WTC11 (cell line): ENCODE data around the gene IDH1. TPM values are rescaled to one million over a fixed set of nuclear protein-coding genes. Genes with fewer than 3 reads are reported as not detected.

ENCODE experiments used
- ATAC-seq: fragments of 200-7000 bp; cut with Tn5 transposase; 2 replicates; pipeline ENCODE4 v1.10.0; 2021; ENCODE audit warnings: mild to moderate bottlenecking, moderate library complexity
- CTCF ChIA-PET: fragments of 300-600 bp; sonication (Branson Sonifier 250); formaldehyde crosslinking; loops from one replicate; lab custom pipeline; 2021; ENCODE audit warnings: antibody characterized with exemption; lab: Charles Lee
- POLR2A ChIA-PET: fragments of 350-600 bp; sonication (Branson Sonifier 250); formaldehyde crosslinking; loops from one replicate; lab custom pipeline; 2021; ENCODE audit warnings: antibody characterized with exemption; lab: Charles Lee
- DNase-seq: peaks from one replicate; pipeline ENCODE4 v3.0.0; 2021; ENCODE audit warnings: low spot score
- H3K27ac Mint-ChIP-seq: 2 replicates; pipeline ENCODE4 v1.8.0; 2021; ENCODE audit warnings: mixed read lengths
- H3K27me3 Mint-ChIP-seq: 2 replicates; pipeline ENCODE4 v1.8.0; 2021; ENCODE audit warnings: low read depth, mild to moderate bottlenecking, moderate library complexity, mixed read lengths
- H3K36me3 Mint-ChIP-seq: 2 replicates; pipeline ENCODE4 v1.8.0; 2021; ENCODE audit warnings: mixed read lengths
- H3K4me1 Mint-ChIP-seq: 2 replicates; pipeline ENCODE4 v1.8.0; 2022; ENCODE audit warnings: mixed read lengths
- H3K4me3 Mint-ChIP-seq: 2 replicates; pipeline ENCODE4 v1.8.0; 2021; ENCODE audit warnings: mild to moderate bottlenecking, moderate library complexity, mixed read lengths
- H3K9me3 Mint-ChIP-seq: 2 replicates; pipeline ENCODE4 v1.8.0; 2021; ENCODE audit warnings: mixed read lengths
- ATF6 ChIP-seq: sonication (generic); formaldehyde crosslinking; IDR thresholded peaks from 2 replicates; pipeline ENCODE4 v1.8.1; 2023; ENCODE audit warnings: mild to moderate bottlenecking, missing genetic modification reagents
- CTCF ChIP-seq: fragments of 200-600 bp; IDR thresholded peaks from 2 replicates; pipeline ENCODE4 v1.8.0; 2022; ENCODE audit warnings: antibody characterized with exemption
- JUN ChIP-seq: sonication (generic); formaldehyde crosslinking; IDR thresholded peaks from 2 replicates; pipeline ENCODE4 v1.8.0; 2023; ENCODE audit warnings: mild to moderate bottlenecking, missing genetic modification reagents
- NFYB ChIP-seq: sonication (generic); formaldehyde crosslinking; conservative IDR thresholded peaks from 2 replicates; pipeline ENCODE4 v1.8.0; 2022; ENCODE audit warnings: low read depth, missing genetic modification reagents
- PRDM15 ChIP-seq: sonication (generic); formaldehyde crosslinking; IDR thresholded peaks from 2 replicates; pipeline ENCODE4 v1.8.0; 2022; ENCODE audit warnings: missing genetic modification reagents
- RELA ChIP-seq: sonication (generic); formaldehyde crosslinking; IDR thresholded peaks from 2 replicates; pipeline ENCODE4 v1.8.1; 2022; ENCODE audit warnings: missing genetic modification reagents, mild to moderate bottlenecking, borderline replicate concordance
- RORB ChIP-seq: fragments of 250-450 bp; sonication (Bioruptor Pico); IDR thresholded peaks from 2 replicates; pipeline ENCODE4 v1.9.0; 2021; ENCODE audit warnings: mild to moderate bottlenecking
- ZBTB21 ChIP-seq: sonication (generic); formaldehyde crosslinking; IDR thresholded peaks from 2 replicates; pipeline ENCODE4 v1.8.1; 2023; ENCODE audit warnings: mild to moderate bottlenecking, missing genetic modification reagents, borderline replicate concordance
- ZNF263 ChIP-seq: sonication (generic); formaldehyde crosslinking; IDR thresholded peaks from 2 replicates; pipeline ENCODE4 v1.8.1; 2022; ENCODE audit warnings: low read depth, mild to moderate bottlenecking, moderate library complexity, missing genetic modification reagents
- ZNF317 ChIP-seq: sonication (generic); formaldehyde crosslinking; IDR thresholded peaks from 2 replicates; pipeline ENCODE4 v1.8.1; 2023; ENCODE audit warnings: low read depth, mild to moderate bottlenecking, moderate library complexity, missing genetic modification reagents, borderline replicate concordance
- ZNF416 ChIP-seq: fragments of 250-450 bp; sonication (Bioruptor Pico); IDR thresholded peaks from 2 replicates; pipeline ENCODE4 v1.9.0; 2021; ENCODE audit warnings: mild to moderate bottlenecking, inconsistent platforms
- ZNF423 ChIP-seq: fragments of 250-450 bp; sonication (Bioruptor Pico); IDR thresholded peaks from 2 replicates; pipeline ENCODE4 v2.1.2; 2022; ENCODE audit warnings: mild to moderate bottlenecking, moderate library complexity
- ZNF532 ChIP-seq: fragments of 250-450 bp; sonication (Bioruptor Pico); IDR thresholded peaks from 2 replicates; pipeline ENCODE4 v1.9.0; 2021; ENCODE audit warnings: mild to moderate bottlenecking, borderline replicate concordance
- total RNA-seq: library from RNA; stranded (reverse); gene quantifications from 3 replicates; pipeline ENCODE4 v1.2.3, GENCODE V29; 2021

IDH1 gene
- total RNA-seq, 1 experiment from 2014 or later: 352 TPM

- peaks cover 49% of the 10 kb centered on the region for H3K36me3 Mint-ChIP-seq
- H3K4me3 Mint-ChIP-seq: no peak overlapping the region
- TF ChIP-seq ATF6 (no peak), NFYB (CRISPR knock-in tag) (no peak), JUN (CRISPR knock-in tag) (no peak), ZNF263 (CRISPR knock-in tag) (no peak), ZNF532 (no peak), RORB (CRISPR knock-in tag) (no peak), ZNF317 (CRISPR knock-in tag) (no peak), ZBTB21 (CRISPR knock-in tag) (no peak)
- no peaks in the 10 kb centered on the region for H3K9me3 Mint-ChIP-seq
- H3K27me3 Mint-ChIP-seq: no peaks in the 10 kb centered on the region
- H3K4me1 Mint-ChIP-seq: no peaks in the 10 kb centered on the region
- no peak for ATAC-seq
- ChIA-PET CTCF (no interaction called here), POLR2A (no interaction called here)
- no peak for DNase-seq
- H3K27ac Mint-ChIP-seq: no peak overlapping the region
Measured at GRCh38 chr2:208300847-208301618, 46.2 kb upstream of the IDH1 start.

GRCh38 chr2:208297961-208298360, 43.1 kb upstream of the IDH1 start:
- Mint-ChIP-seq H3K9me3 (no peaks in the 10 kb centered on the region), H3K27ac (no peak overlapping the region), H3K4me3 (no peak overlapping the region), H3K4me1 (no peaks in the 10 kb centered on the region), H3K36me3 (peaks cover 47% of the 10 kb centered on the region), H3K27me3 (no peaks in the 10 kb centered on the region)
- DNase-seq: no peak
- ChIA-PET CTCF (no interaction called here), POLR2A (no interaction called here)
- TF ChIP-seq ZBTB21 (CRISPR knock-in tag) (no peak), CTCF (no peak), ZNF423 (no peak), ZNF416 (CRISPR knock-in tag) (no peak), PRDM15 (no peak), RELA (CRISPR knock-in tag) (no peak), ATF6 (no peak)
- no peak for ATAC-seq
